Urothelium cell line (cell line): ENCODE results near the gene ZNF423.
"Not testable (repeated sequence)": the region's sequence is repeated elsewhere in the genome, so short reads cannot be mapped to it uniquely, and the experiment has no call there.

Source experiments
- DNase-seq: peaks from one replicate; pipeline ENCODE4 v3.0.0; 2011; ENCODE audit warnings: low spot score, mixed read lengths
- FAIRE-seq: peaks from 2 replicates; lab custom pipeline; 2011; peaks lifted over from hg19 to GRCh38; lab: Jason Lieb, UNC

ZNF423 gene

DNA sequence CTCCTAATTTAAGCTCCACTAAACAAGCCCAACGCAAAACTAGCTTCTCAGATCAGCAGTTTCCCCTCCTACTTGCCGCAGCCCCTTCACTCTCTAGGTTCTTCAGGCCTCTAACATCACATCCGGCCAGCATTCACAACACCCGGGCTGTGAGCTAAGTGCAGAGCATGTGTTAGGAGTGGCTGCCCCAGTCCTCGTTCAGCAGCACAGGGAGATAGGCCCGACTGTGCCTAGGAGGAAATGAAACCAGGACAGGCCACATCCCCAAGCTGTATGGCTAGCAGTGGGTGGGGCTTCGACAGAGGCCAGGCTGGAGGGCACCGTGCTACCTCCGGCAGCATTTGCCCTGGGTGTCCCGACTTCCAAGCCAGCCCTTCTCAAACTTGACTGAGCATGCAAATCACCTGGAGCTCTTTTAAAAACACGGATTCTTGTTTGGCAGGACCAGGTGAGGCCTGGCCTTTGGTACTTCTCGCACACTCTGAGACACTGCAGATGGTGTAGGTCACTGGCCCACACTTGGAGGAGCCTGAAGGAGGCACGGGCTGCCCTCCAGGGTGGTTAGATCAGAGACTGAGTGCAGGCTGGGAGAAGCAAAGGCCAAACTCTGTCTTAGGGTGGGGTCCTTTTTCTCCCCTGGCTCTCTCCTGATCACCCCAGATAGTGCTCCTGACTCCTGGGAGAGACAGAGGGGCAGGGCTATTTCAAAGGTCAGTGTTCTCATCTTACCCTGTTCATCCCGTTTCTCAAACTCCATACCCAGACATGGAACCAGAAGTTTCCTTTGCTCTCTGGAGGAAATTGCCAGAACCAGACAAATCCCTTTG, 280.4 kb downstream of the ZNF423 start:
- DNase-seq (no peak), FAIRE-seq (peak; percentile 48)

GRCh38 chr16:49574826-49575225, 281.1 kb downstream of the ZNF423 start:
- FAIRE-seq (no peak), DNase-seq (no peak)

GRCh38 chr16:49567950-49568349, 288.0 kb downstream of the ZNF423 start:
- FAIRE-seq, result no peak

DNA sequence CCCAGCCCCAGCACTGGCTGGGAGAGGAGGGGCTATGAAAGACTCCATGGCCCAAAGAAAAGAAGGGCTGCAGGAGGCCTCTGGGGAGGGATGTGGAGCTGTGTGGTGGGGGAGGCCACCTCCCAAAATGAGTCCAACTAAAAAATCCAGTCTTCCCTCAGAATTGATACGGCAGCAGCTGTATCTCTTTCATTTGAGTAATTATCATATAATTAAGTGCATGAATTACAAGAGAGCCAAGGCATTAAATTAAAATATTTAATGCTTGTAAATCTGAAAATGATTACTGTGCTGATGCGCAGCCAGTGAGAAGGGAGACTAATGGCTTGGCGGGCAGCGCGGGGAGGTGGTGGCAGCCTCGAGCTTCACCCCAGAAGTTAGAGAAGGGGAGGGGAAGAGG, 289.5 kb downstream of the ZNF423 start:
- FAIRE-seq, result no peak
- no peak for DNase-seq

More at GRCh38 chr16:49567950-49568349, 288.0 kb downstream of the ZNF423 start:
- DNase-seq, result no peak

DNA sequence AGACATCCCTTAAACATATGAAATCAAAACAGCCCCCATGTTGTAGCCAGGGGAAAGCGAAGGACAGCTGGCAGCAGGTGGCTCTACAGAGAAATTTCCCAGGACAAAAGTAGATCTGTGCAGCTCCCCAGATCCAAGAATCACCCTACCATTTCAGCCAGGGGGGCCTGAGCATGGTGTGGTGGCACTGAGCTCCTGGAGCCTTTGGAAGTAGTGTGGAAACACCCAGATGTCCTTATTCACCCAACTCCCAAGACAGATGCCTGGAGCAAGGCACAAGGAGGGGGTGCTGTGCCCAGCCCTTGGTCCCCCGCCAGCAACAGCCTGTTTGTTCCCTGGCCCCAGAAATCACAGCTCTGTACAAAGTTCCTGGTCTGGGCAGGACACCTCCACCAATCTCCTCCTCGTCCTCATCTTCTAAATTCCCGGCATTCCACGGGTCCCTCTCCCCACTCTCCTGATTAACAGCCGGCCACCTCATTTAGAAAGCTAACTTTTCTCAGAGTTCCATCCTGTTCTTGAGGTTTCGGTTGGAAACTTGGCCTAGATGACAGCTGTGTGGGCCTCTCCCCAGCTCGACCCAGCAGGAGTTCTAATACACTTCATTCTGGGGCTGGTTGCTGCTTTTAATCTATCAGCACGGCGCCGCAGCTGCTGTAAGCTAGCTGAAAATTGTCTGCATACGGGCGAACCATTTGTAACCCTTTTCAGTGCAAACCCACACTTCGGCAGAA, 291.2 kb downstream of the ZNF423 start:
- no peak for DNase-seq
- FAIRE-seq, result no peak

GRCh38 chr16:49563666-49564065, 292.2 kb downstream of the ZNF423 start:
- DNase-seq, result no peak

GRCh38 chr16:49562894-49563293, 293.0 kb downstream of the ZNF423 start:
- DNase-seq, result not testable (repeated sequence)

More at GRCh38 chr16:49563666-49564065, 292.2 kb downstream of the ZNF423 start:
- no peak for FAIRE-seq

DNA sequence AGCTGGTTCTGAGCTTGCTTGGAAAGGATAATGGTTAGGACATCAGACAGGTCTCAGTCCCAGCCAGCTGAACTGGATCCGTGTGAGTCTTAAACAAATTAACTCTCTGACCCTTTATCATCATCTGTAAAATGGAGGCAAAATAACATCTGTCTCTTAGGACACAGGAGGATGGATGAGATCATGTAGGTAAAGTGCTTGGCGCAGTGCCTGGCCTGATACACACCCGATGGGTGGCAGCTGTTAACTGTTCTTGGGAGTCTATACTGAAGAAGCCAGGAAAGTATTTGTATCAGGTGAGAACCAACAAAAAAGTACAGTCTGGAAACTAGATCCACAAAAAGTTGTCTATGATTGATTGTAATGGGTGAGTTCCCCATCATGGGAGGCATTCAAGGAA, 293.7 kb downstream of the ZNF423 start:
- FAIRE-seq (no peak), DNase-seq (no peak)

More at GRCh38 chr16:49562894-49563293, 293.0 kb downstream of the ZNF423 start:
- FAIRE-seq, result not testable (repeated sequence)

GRCh38 chr16:49560004-49560830, 295.7 kb downstream of the ZNF423 start:
- no peak for FAIRE-seq
- DNase-seq, result no peak

GRCh38 chr16:49559242-49559641, 296.7 kb downstream of the ZNF423 start:
- FAIRE-seq, result no peak

DNA sequence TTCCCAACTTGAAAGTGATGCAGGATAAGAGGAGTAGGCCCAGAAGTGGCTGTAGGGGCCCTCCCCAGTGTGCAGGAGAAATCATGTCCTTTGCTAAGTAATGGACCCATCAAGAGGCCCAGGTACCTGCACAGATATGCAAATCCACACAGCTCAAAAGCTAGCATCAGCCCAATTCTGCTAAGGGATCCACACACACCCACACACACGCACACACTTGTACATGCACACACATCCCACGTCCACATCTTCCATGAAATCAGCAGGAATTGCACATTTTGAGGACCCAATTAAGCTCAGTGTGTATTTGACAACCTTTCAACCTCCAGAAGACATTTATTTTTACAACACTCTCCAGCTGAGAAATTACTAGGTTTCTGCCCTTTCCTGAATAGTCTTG, 297.5 kb downstream of the ZNF423 start:
- DNase-seq (no peak), FAIRE-seq (no peak)

More at GRCh38 chr16:49559242-49559641, 296.7 kb downstream of the ZNF423 start:
- DNase-seq, result no peak

GRCh38 chr16:49556606-49557446, 299.1 kb downstream of the ZNF423 start:
- DNase-seq (peak; percentile 19), FAIRE-seq (no peak)

DNA sequence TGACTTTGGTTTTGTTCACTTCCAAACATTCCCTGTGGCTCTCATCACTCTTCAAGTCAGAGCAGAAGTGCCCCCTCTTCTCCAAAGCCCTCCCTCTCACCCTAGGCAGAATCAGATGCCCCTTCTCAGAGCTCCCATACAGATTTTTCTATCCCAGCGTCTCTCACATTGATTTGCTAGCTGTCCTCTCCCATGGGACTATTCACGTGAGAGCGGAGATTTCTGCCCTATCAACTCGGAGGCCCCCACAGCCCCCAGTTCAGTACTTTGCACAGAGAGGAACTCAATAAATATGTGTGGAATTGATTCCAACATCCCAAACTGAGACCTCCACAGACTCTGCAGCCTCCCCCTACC, 299.7 kb downstream of the ZNF423 start:
- DNase-seq, result no peak
- FAIRE-seq, result no peak

DNA sequence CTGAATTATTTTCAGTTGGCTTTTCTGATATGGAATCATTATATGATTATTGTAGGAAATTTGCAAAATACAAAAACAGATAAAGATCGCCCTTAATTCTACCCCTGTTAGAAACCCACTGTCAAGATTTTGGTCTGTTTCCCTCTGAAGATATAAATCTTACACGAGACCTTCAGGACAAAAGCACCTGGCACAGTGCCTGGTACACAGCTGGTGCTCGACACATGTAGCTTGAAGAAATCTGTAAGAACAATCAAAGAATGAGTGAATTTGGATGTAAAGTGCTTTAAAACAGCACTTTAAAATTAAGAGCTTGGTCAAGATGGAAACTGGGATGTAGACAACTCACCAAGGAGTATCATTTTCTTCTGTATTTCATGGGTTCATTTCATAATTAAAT, 301.2 kb downstream of the ZNF423 start:
- no peak for FAIRE-seq
- DNase-seq, result no peak

GRCh38 chr16:49552313-49552928, 303.5 kb downstream of the ZNF423 start:
- FAIRE-seq, result no peak
- no peak for DNase-seq

GRCh38 chr16:49550666-49551065, 305.2 kb downstream of the ZNF423 start:
- DNase-seq (no peak), FAIRE-seq (no peak)

GRCh38 chr16:49550140-49550539, 305.8 kb downstream of the ZNF423 start:
- DNase-seq (no peak), FAIRE-seq (no peak)

GRCh38 chr16:49548325-49548970, 307.5 kb downstream of the ZNF423 start:
- no peak for FAIRE-seq
- DNase-seq, result no peak

DNA sequence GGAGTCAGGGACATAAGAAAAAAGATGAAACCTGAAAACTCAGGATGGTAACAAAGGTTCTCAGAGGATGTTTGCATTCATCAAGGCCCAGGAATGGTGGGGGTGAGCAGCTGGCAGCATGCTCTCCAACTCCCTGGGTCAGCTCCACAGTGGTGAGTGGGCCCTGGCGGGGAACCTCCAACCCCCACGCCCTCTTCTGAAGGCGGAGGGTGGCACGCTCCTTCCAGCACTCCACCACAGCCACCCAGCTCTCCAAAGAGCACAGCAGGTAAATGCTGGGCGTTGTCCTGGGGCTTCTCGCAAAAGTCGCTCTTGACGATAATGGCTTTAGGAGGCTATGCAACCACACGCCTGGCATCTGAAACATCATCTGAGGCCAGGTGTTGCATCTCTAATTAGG, 308.5 kb downstream of the ZNF423 start:
- DNase-seq (no peak), FAIRE-seq (no peak)
